Loucy (cell line): Measurements from ENCODE around the gene RRP1.

Experiments
- H2AFZ ChIP-seq: fragments of 200-600 bp; sonication (generic); 2 replicates; pipeline ENCODE4 v1.6.0; 2016; ENCODE audit warnings: antibody characterized with exemption, mild to moderate bottlenecking, low read length, moderate library complexity
- H3F3A ChIP-seq: fragments of 200-600 bp; 2 replicates; pipeline ENCODE4 v1.6.0; 2016; ENCODE audit warnings: antibody characterized with exemption, low read depth, mild to moderate bottlenecking
- H3K27me3 ChIP-seq: fragments of 200-600 bp; sonication (generic); 2 replicates; pipeline ENCODE4 v1.6.1; 2014; ENCODE audit warnings: low read length, mild to moderate bottlenecking; ENCODE audit not compliant: insufficient read depth, poor library complexity, severe bottlenecking
- H3K36me3 ChIP-seq: fragments of 200-600 bp; sonication (generic); 2 replicates; pipeline ENCODE4 v1.6.1; 2016; ENCODE audit warnings: low read length; ENCODE audit not compliant: insufficient read depth
- H3K4me1 ChIP-seq: fragments of 200-600 bp; sonication (generic); 2 replicates; pipeline ENCODE4 v1.5.1; 2014; ENCODE audit warnings: low read length, mild to moderate bottlenecking; ENCODE audit not compliant: insufficient read depth, poor library complexity, severe bottlenecking
- H3K4me2 ChIP-seq: fragments of 200-600 bp; sonication (generic); 2 replicates; pipeline ENCODE4 v1.6.0; 2014; ENCODE audit warnings: antibody characterized with exemption, low read length, low read depth, mild to moderate bottlenecking; ENCODE audit not compliant: poor library complexity, severe bottlenecking
- H3K4me3 ChIP-seq: fragments of 200-600 bp; sonication (generic); 2 replicates; pipeline ENCODE4 v1.5.1; 2014; ENCODE audit warnings: low read length, mild to moderate bottlenecking, mixed read lengths; ENCODE audit not compliant: poor library complexity, severe bottlenecking
- H3K79me2 ChIP-seq: fragments of 200-600 bp; sonication (generic); 2 replicates; pipeline ENCODE4 v1.6.1; 2014; ENCODE audit warnings: low read length; ENCODE audit not compliant: insufficient read depth
- H3K9ac ChIP-seq: fragments of 200-600 bp; sonication (generic); 2 replicates; pipeline ENCODE4 v1.6.0; 2014; ENCODE audit warnings: mild to moderate bottlenecking, low read depth, low read length, moderate library complexity; ENCODE audit not compliant: poor library complexity, severe bottlenecking
- H3K9me2 ChIP-seq: fragments of 200-600 bp; sonication (generic); replicated peaks from 2 replicates; pipeline ENCODE4 v1.6.1; 2016; ENCODE audit warnings: low read depth, low read length, mixed read lengths
- H3K9me3 ChIP-seq: fragments of 200-600 bp; sonication (generic); 2 replicates; pipeline ENCODE4 v1.6.1; 2014; ENCODE audit warnings: mild to moderate bottlenecking, antibody characterized with exemption, low read length, low read depth; ENCODE audit not compliant: insufficient read depth
- H4K20me1 ChIP-seq: fragments of 200-600 bp; sonication (generic); 2 replicates; pipeline ENCODE4 v1.6.0; 2014; ENCODE audit warnings: antibody characterized with exemption, low read length, mild to moderate bottlenecking; ENCODE audit not compliant: insufficient read depth, poor library complexity, severe bottlenecking
- EZH2phosphoT487 ChIP-seq: fragments of 200-600 bp; IDR thresholded peaks from 2 replicates; pipeline ENCODE4 v1.6.1; 2018; ENCODE audit warnings: antibody characterized with exemption, mild to moderate bottlenecking, moderate library complexity, borderline replicate concordance
- TF ChIP-seq, protein P1 (sequence below): fragments of 200-600 bp; sonication (generic); conservative IDR thresholded peaks from 2 replicates; pipeline ENCODE4 v1.5.1; 2014; ENCODE audit warnings: mild to moderate bottlenecking, antibody characterized with exemption, low read length

Gene RRP1

DNA sequence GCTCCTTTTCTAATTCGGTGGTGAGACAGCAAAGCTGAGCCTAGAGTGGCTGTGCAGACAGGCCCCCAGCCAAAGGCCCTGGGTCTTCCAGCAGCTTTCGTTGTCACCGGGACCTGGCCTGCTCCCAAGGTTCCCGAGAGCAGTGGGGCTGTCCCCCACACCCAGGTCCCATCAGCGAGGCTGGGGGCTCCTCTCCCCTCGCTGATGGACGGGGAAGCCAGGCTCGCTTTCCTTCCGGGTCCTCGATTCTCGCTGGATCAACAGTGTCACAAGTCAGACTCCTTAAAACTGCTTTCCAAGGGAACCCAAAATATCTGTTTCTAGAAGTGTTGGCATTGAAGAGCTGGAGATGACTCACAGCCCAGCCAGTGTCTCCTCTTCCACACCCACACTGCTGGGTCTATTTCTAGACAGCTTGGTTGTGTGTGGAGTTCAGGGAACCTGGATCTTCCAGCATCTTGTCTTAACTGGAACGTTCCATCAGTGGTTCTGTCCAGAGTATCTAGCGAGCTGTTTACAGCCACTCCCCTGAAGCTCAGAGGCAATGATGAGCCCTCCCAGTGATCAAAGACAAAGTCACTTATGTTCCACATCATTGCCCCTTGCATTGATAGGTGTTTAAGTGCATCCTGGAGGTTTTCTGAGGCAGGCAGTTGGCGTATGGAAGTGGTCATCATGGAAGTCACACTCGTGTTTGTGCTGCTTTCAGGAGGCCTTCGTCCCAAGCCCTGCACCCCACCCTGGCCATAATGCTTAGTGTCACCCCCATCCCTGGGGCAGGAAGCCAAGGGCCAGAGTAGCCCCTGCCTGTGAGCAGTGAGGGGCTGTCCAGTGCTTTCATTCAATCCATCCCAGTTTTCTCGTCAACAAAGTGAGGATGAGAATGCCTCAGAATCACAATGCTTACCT, 35.2 kb downstream of the RRP1 start:
- no peaks in the 10 kb centered on the region for H3K4me1 ChIP-seq
- no peak overlapping the region for H3K4me2 ChIP-seq
- TF ChIP-seq, protein P1, sequence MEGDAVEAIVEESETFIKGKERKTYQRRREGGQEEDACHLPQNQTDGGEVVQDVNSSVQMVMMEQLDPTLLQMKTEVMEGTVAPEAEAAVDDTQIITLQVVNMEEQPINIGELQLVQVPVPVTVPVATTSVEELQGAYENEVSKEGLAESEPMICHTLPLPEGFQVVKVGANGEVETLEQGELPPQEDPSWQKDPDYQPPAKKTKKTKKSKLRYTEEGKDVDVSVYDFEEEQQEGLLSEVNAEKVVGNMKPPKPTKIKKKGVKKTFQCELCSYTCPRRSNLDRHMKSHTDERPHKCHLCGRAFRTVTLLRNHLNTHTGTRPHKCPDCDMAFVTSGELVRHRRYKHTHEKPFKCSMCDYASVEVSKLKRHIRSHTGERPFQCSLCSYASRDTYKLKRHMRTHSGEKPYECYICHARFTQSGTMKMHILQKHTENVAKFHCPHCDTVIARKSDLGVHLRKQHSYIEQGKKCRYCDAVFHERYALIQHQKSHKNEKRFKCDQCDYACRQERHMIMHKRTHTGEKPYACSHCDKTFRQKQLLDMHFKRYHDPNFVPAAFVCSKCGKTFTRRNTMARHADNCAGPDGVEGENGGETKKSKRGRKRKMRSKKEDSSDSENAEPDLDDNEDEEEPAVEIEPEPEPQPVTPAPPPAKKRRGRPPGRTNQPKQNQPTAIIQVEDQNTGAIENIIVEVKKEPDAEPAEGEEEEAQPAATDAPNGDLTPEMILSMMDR: no peak
- no peak for TF ChIP-seq EZH2phosphoT487

DNA sequence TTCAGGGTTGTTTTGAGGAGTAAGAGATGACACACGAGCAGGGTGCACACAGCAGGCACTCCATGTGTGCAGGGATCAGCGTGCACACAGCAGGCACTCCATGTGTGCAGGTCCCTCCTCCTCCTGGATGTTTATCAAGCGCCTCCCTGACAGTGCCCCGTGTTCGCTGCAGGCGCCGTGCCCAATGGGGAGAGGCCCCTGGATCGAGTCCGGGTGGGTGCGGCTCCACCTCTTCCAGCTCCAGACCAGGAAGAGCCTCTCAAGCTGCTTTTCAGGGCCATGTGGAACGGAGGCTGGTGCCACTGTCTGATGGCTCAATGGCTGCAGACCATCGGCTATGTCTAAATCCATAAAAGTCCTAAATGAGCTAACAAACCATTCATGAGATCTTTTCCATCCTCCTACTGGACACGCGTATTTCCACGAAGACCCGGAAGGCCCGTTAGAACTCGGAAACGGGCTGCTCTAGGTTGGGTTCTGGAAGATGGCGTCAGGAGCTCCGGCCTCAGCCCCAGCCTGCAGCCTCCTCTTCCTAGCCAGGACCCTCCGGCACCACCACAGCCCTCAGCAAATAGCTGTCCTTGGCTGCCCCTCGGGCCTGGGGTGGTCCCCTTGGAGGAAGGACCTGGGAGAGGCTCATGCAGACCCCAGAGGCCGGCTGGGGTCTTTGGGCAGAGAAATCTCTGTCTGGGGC, 36.0 kb downstream of the RRP1 start:
- no peak overlapping the region for H3K4me3 ChIP-seq
- no peaks in the 10 kb centered on the region for H3K4me1 ChIP-seq
- no peak overlapping the region for H2AFZ ChIP-seq

More for the DNA sequence above, 35.2 kb downstream of the RRP1 start:
- no peaks in the 10 kb centered on the region for H3K79me2 ChIP-seq
- no peaks in the 10 kb centered on the region for H3K9me2 ChIP-seq
- H3K9ac ChIP-seq: no peak overlapping the region
- no peaks in the 10 kb centered on the region for H3K9me3 ChIP-seq
- H4K20me1 ChIP-seq: no peaks in the 10 kb centered on the region
- no peaks in the 10 kb centered on the region for H3K36me3 ChIP-seq
- no peak overlapping the region for H3K4me3 ChIP-seq
- no peaks in the 10 kb centered on the region for H3K27me3 ChIP-seq
- no peak overlapping the region for H2AFZ ChIP-seq
- no peaks in the 10 kb centered on the region for H3F3A ChIP-seq

DNA sequence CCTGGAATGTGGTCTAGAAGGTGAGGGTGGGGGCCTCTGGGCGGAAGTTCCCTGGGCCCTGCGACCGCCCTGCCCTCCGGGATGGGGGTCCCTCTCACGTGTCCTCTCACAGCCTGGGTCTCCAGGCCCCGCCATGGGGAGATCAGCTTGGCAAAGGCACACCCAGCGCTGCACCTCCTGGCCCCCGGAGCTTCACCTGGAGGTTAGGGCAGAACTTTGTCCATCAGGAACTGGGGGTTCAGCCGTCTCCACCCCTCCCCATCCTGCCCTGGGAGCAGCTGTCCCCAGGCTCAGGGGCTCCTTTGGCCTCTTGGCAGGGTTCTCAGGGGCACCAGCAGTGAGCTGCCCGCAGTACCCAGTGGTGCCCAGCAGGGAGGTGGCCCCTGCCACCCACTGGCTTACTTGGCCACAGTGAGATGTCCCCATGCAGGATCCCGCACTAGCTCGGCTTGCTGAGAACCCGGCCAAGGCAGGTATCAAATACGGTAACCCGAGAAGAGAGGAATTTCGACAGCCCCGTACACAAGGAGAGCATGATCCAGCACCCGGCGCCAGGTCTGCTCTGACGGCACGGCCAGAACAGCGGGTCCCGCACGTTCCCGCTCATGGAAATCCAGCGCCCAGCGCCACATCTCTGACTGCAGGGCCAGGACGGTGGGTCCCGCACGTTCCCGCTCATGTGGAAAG, 36.7 kb downstream of the RRP1 start:
- no peaks in the 10 kb centered on the region for H3K79me2 ChIP-seq
- no peaks in the 10 kb centered on the region for H3K36me3 ChIP-seq
- no peak overlapping the region for H2AFZ ChIP-seq
- H3K9me3 ChIP-seq: no peaks in the 10 kb centered on the region
- no peak overlapping the region for H3K4me3 ChIP-seq
- TF ChIP-seq EZH2phosphoT487: no peak
- TF ChIP-seq, protein P1: no peak; the same call in 1 of the 2 replicates
- no peak overlapping the region for H3K9ac ChIP-seq
- H3K9me2 ChIP-seq: no peaks in the 10 kb centered on the region
- no peaks in the 10 kb centered on the region for H4K20me1 ChIP-seq
- no peaks in the 10 kb centered on the region for H3K27me3 ChIP-seq
- no peak overlapping the region for H3K4me2 ChIP-seq
- no peaks in the 10 kb centered on the region for H3K4me1 ChIP-seq
- H3F3A ChIP-seq: no peaks in the 10 kb centered on the region

More for the DNA sequence above, 36.0 kb downstream of the RRP1 start:
- Histone ChIP-seq H3K79me2 (no peaks in the 10 kb centered on the region), H3F3A (no peaks in the 10 kb centered on the region), H3K27me3 (no peaks in the 10 kb centered on the region), H3K9me3 (no peaks in the 10 kb centered on the region), H3K9me2 (no peaks in the 10 kb centered on the region), H3K4me2 (no peak overlapping the region), H3K9ac (no peak overlapping the region), H4K20me1 (no peaks in the 10 kb centered on the region), H3K36me3 (no peaks in the 10 kb centered on the region)
- no peak for TF ChIP-seq EZH2phosphoT487
- TF ChIP-seq, protein P1: no peak
